A549 (cell line): ENCODE results near the gene TMEM151A. TPM values are rescaled to one million over a fixed set of nuclear protein-coding genes. Genes with fewer than 3 reads are reported as not detected.
"Not testable (repeated sequence)": the region's sequence is repeated elsewhere in the genome, so short reads cannot be mapped to it uniquely, and the experiment has no call there.

Experiments used
- ATAC-seq, 2 experiments: fragments of 200-7000 bp in 1 of 2; fragments of >200 bp in 1 of 2; cut with Nextera tagmentation in 1 of 2; cut with Tn5 transposase in 1 of 2; 3 replicates each; pipeline versions ENCODE4 v1.8.0 to v1.9.1; 2018 to 2020; ENCODE audit warnings: mild to moderate bottlenecking in 1 of 2, moderate library complexity in 1 of 2
- CTCF ChIA-PET: fragments of 300-600 bp; sonication (Branson Sonifier 250); formaldehyde crosslinking; extraction: SDS; loops from one replicate; lab custom pipeline; 2021; ENCODE audit warnings: antibody characterized with exemption, inconsistent platforms; lab: Yijun Ruan, JAX
- POLR2A ChIA-PET: fragments of 350-600 bp; formaldehyde crosslinking; extraction: SDS; loops from one replicate; lab custom pipeline; 2021; ENCODE audit warnings: antibody characterized with exemption, inconsistent platforms; lab: Yijun Ruan, JAX
- DNase-seq, 2 experiments: peaks; one replicate each; pipeline versions ENCODE4 v3.0.0 to v3.0.0-alpha.2; 2011 to 2016; ENCODE audit warnings: low read depth in 1 of 2, low spot score in 1 of 2
- FAIRE-seq: peaks from 2 replicates; lab custom pipeline; 2011; peaks lifted over from hg19 to GRCh38; lab: Jason Lieb, UNC
- H3K27ac ChIP-seq, 2 experiments: fragments of >200 bp; sonication (Bioruptor Twin); formaldehyde crosslinking; 3 replicates each; pipeline ENCODE4 v1.5.1; 2016 to 2017
- H3K4me1 ChIP-seq: fragments of >200 bp; sonication (Bioruptor Twin); formaldehyde crosslinking; 3 replicates; pipeline ENCODE4 v1.6.1; 2016
- H3K4me2 ChIP-seq: fragments of >200 bp; sonication (Bioruptor Twin); formaldehyde crosslinking; 3 replicates; pipeline ENCODE4 v1.6.1; 2016
- H3K4me3 ChIP-seq: fragments of >200 bp; sonication (Bioruptor Twin); formaldehyde crosslinking; 3 replicates; pipeline ENCODE4 v1.5.1; 2016
- H3K9me3 ChIP-seq: fragments of >200 bp; sonication (Bioruptor Twin); formaldehyde crosslinking; 3 replicates; pipeline ENCODE4 v1.6.1; 2016
- BHLHE40 ChIP-seq: IDR thresholded peaks from 2 replicates; pipeline ENCODE4 v1.6.1; 2012; ENCODE audit warnings: low read depth, low read length, inconsistent platforms
- CEBPB ChIP-seq, 2 experiments: fragments of >200 bp in 1 of 2; sonication (Bioruptor Twin) in 1 of 2; formaldehyde crosslinking in 1 of 2; IDR thresholded peaks; 2 replicates each; pipeline ENCODE4 v1.6.1; 2012 to 2016
- CHD2 ChIP-seq: fragments of 150-350 bp; IDR thresholded peaks from 2 replicates; pipeline ENCODE4 v1.6.1; 2014; ENCODE audit warnings: low read length; ENCODE audit not compliant: partially characterized antibody
- EHF ChIP-seq: fragments of 250-450 bp; sonication (Bioruptor Pico); IDR thresholded peaks from 2 replicates; pipeline ENCODE4 v1.5.0; 2020; ENCODE audit warnings: mild to moderate bottlenecking
- EP300 ChIP-seq, 2 experiments: fragments of >200 bp; sonication (Bioruptor Twin); formaldehyde crosslinking; IDR thresholded peaks; 2 replicates in 1 of 2; 3 replicates in 1 of 2; pipeline ENCODE4 v1.6.1; 2016 to 2017
- ESRRA ChIP-seq: fragments of 150-350 bp; IDR thresholded peaks from 2 replicates; pipeline ENCODE4 v1.6.1; 2014; ENCODE audit warnings: mild to moderate bottlenecking, low read length, borderline replicate concordance
- FOXS1 ChIP-seq: fragments of 250-450 bp; sonication (Bioruptor Pico); IDR thresholded peaks from 2 replicates; pipeline ENCODE4 v1.5.0; 2020; ENCODE audit warnings: mild to moderate bottlenecking, moderate library complexity
- GATA3 ChIP-seq: IDR thresholded peaks from 2 replicates; pipeline ENCODE4 v1.6.1; 2012; ENCODE audit warnings: borderline replicate concordance
- HDAC2 ChIP-seq: fragments of 200-600 bp; sonication (generic); IDR thresholded peaks from 2 replicates; pipeline ENCODE4 v1.6.1; 2016
- HOXB13 ChIP-seq: fragments of 250-450 bp; sonication (Bioruptor Pico); IDR thresholded peaks from 2 replicates; pipeline ENCODE4 v1.5.0; 2020; ENCODE audit warnings: low read depth, mild to moderate bottlenecking, moderate library complexity
- JUNB ChIP-seq: fragments of >200 bp; sonication (Bioruptor Twin); formaldehyde crosslinking; IDR thresholded peaks from 2 replicates; pipeline ENCODE4 v1.6.1; 2016
- KDM1A ChIP-seq: fragments of 200-600 bp; sonication (generic); IDR thresholded peaks from 2 replicates; pipeline ENCODE4 v1.6.1; 2016; ENCODE audit warnings: low read depth, mild to moderate bottlenecking
- KDM5A ChIP-seq: fragments of 200-600 bp; sonication (generic); IDR thresholded peaks from 2 replicates; pipeline ENCODE4 v1.6.1; 2016; ENCODE audit warnings: antibody characterized with exemption, mild to moderate bottlenecking
- MAFK ChIP-seq: fragments of 450-650 bp; IDR thresholded peaks from 2 replicates; pipeline ENCODE4 v1.6.1; 2014; ENCODE audit not compliant: partially characterized antibody
- NPAS2 ChIP-seq: fragments of 250-450 bp; sonication (Bioruptor Pico); IDR thresholded peaks from 2 replicates; pipeline ENCODE4 v1.8.0; 2022; ENCODE audit warnings: mild to moderate bottlenecking, moderate library complexity, borderline replicate concordance
- POLR2A ChIP-seq: IDR thresholded peaks from 2 replicates; pipeline ENCODE4 v1.6.1; 2012; ENCODE audit warnings: mild to moderate bottlenecking, low read length
- RCOR1 ChIP-seq: fragments of 150-350 bp; IDR thresholded peaks from 2 replicates; pipeline ENCODE4 v1.6.1; 2014; ENCODE audit warnings: antibody characterized with exemption, low read length, low read depth
- RFX5 ChIP-seq: fragments of 450-650 bp; IDR thresholded peaks from 2 replicates; pipeline ENCODE4 v1.7.1; 2014; ENCODE audit warnings: antibody characterized with exemption, mild to moderate bottlenecking, moderate library complexity
- ZSCAN20 ChIP-seq: fragments of 250-450 bp; sonication (Bioruptor Pico); IDR thresholded peaks from 2 replicates; pipeline ENCODE4 v1.8.0; 2022; ENCODE audit warnings: mild to moderate bottlenecking, moderate library complexity
- WGBS: methylation state at CpG from one replicate; pipeline ENCODE4 v1.1.6; 2017; ENCODE audit errors: missing lambda C conversion rate; 5-methylcytosine and 5-hydroxymethylcytosine counted together
- polyA plus RNA-seq, 4 experiments: library from polyadenylated mRNA; depleted of rRNA in 3 of 4; stranded (reverse); fragments of >200 nt; fragmentation: RNase III in 1 of 4; extraction: RNeasy Plus Mini Kit Qiagen cat#74134 plus additional on column Dnase treatment in 1 of 4; gene quantifications; 2 replicates in 3 of 4; 3 replicates in 1 of 4; pipeline ENCODE4 v1.2.3, GENCODE V29; 2011 to 2017
- TF ChIP-seq, protein P1 (sequence below): fragments of >200 bp; sonication (Bioruptor Twin); formaldehyde crosslinking; IDR thresholded peaks from 2 replicates; pipeline ENCODE4 v1.6.1; 2016
- TF ChIP-seq, protein P2 (sequence below): IDR thresholded peaks from 2 replicates; pipeline ENCODE4 v1.6.1; 2012; ENCODE audit warnings: low read depth, borderline replicate concordance

Gene TMEM151A
- polyA plus RNA-seq, 2 of the 4 experiments (the other 2 are of a cell fraction): 0.44 to 1.8 TPM

DNA sequence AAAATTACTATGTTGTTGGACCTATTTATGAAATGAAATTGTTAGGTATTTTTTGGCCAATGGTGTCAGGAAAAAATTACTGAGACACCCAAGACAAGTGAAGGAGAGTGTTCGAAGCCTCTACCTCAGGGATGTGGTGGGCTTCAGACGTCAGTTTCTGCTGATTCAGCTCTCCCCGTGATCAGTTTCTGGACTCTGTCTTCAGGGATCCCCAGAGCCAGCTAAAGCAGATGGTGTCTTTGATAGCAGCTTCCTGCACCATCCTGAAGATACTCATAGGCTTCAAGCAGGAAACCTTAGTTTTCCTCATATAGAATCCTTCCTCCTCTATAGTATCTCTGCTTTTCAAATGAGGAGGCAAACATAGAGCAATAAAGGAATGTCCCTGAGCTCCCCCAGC is 17.8 kb downstream of the TMEM151A start:
- ATAC-seq (no peak), FAIRE-seq (no peak), DNase-seq (no peak)
- Histone ChIP-seq H3K9me3 (no peaks in the 10 kb centered on the region), H3K27ac (no peak overlapping the region), H3K4me3 (no peak overlapping the region), H3K4me1 (peaks cover 13% of the 10 kb centered on the region), H3K4me2 (no peak overlapping the region)
- ChIA-PET CTCF (interaction anchor here (0.7 to 12.2 kb wide), 10 partner anchors 11 to 80 kb away, joined by 3 to 247 read pairs (median 24); partner anchors contain the start of genes B4GAT1, BRMS1, RIN1 and TMEM151A), POLR2A (no interaction called here)
- WGBS: 32% methylated on average over 3 of the region's 3 CpGs
- TF ChIP-seq MAFK (peak; percentile 82), HOXB13 (CRISPR knock-in tag) (no peak)

DNA sequence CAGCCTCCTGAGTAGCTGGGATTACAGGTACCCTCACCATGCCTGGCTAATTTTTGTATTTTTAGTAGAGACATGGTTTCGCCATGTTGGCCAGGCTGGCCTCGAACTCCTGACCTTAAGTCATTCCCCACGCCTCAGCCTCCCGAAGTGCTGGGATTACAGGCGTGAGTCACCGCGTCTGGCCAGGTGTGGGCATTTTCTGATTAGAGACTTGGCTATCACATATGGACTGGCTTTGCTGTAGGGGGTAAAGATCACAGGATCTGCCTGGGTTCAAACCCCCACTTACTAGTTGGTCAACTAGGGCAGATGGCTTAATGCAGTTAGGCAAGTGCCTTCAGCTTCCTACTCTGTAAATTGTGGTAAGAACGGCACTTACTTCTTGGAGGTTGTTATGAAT is 18.6 kb downstream of the TMEM151A start:
- Histone ChIP-seq H3K9me3 (no peaks in the 10 kb centered on the region), H3K4me1 (peaks cover 13% of the 10 kb centered on the region), H3K4me3 (no peak overlapping the region), H3K4me2 (no peak overlapping the region), H3K27ac (no peak overlapping the region)
- ATAC-seq (no peak), DNase-seq (no peak), FAIRE-seq (no peak)
- ChIA-PET POLR2A (no interaction called here), CTCF (interaction anchor here (0.7 to 12.2 kb wide), 18 partner anchors 12 to 385 kb away, joined by 3 to 247 read pairs (median 14); partner anchors contain the start of genes B4GAT1, BRMS1, RIN1 and TMEM151A)
- WGBS: 67% methylated on average over 8 of the region's 8 CpGs
- TF ChIP-seq CEBPB (IDR thresholded peaks at IDR 0.05) (no peak), FOXS1 (CRISPR knock-in tag) (no peak), HOXB13 (CRISPR knock-in tag) (no peak), ESRRA (no peak), GATA3 (no peak), JUNB (no peak), BHLHE40 (no peak), EP300 (IDR thresholded peaks at IDR 0.05) (no peak), EHF (CRISPR knock-in tag) (no peak), RFX5 (no peak), HDAC2 (no peak), KDM1A (no peak), CHD2 (no peak), NPAS2 (CRISPR knock-in tag) (no peak), RCOR1 (no peak), POLR2A (no peak), KDM5A (no peak), ZSCAN20 (CRISPR knock-in tag) (no peak)
- TF ChIP-seq, protein P1, sequence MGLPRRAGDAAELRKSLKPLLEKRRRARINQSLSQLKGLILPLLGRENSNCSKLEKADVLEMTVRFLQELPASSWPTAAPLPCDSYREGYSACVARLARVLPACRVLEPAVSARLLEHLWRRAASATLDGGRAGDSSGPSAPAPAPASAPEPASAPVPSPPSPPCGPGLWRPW: no peak
- TF ChIP-seq, protein P2, sequence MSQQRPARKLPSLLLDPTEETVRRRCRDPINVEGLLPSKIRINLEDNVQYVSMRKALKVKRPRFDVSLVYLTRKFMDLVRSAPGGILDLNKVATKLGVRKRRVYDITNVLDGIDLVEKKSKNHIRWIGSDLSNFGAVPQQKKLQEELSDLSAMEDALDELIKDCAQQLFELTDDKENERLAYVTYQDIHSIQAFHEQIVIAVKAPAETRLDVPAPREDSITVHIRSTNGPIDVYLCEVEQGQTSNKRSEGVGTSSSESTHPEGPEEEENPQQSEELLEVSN: no peak

DNA sequence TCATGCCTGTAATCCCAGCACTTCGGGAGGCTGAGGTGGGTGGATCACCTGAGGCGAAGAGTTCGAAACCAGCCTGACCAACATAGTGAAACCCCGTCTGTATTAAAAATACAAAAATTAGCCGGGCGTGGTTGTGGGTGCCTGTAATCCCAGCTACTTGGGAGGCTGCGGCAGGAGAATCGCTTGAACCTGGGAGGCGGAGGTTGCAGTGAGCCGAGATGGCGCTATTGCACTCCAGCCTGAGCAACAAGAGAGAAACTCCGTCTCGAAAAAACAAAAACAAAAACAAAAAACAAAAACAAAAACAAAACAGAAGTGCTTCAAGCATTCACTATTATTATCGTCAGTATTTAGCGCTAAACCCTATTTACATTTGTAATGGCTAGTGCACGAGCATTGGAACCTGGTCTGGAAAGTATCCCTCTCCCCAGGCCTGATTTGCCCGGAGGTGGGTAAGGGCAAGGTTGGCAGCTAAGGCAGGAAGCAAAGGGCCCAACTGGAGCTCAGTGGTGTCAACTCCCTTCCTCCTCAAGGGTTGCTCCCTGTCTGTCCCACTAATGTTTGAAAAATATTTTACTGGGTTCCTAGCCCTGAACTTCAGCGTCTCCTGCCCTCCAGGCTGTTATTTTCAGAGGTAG is 19.2 kb downstream of the TMEM151A start:
- CTCF ChIA-PET: interaction anchor here (0.5 to 12.2 kb wide), 31 partner anchors 9 to 684 kb away, joined by 3 to 247 read pairs (median 7); partner anchors contain the start of genes B4GAT1, BRMS1, MRPL11 and RIN1
- H3K4me3 ChIP-seq, DNase-seq, ATAC-seq, H3K4me2 ChIP-seq, H3K27ac ChIP-seq, H3K9me3 ChIP-seq, FAIRE-seq: not testable (repeated sequence)
- POLR2A ChIA-PET: interaction anchor here (2.4 to 3.0 kb wide), 3 partner anchors 16 to 169 kb away, joined by 5 to 42 read pairs (median 11); partner anchors contain the start of genes DPP3 and RIN1
- peaks cover 13% of the 10 kb centered on the region for H3K4me1 ChIP-seq
- WGBS: 83% methylated on average over 18 of the region's 18 CpGs
